Brain microvascular endothelial cell (primary cell): ENCODE measurements around the gene RTN4RL1.
"Not testable (repeated sequence)": the region's sequence is repeated elsewhere in the genome, so short reads cannot be mapped to it uniquely, and the experiment has no call there.

ENCODE experiments used
- DNase-seq: peaks from one replicate; pipeline ENCODE4 v3.0.0-alpha.2; 2020
- H3K27ac ChIP-seq: fragments of 250-450 bp; sonication (Bioruptor Pico); 2 replicates; pipeline ENCODE4 v1.5.1; 2020; ENCODE audit warnings: mild to moderate bottlenecking, moderate library complexity
- H3K27me3 ChIP-seq: fragments of 250-450 bp; sonication (Bioruptor Pico); replicated peaks from 2 replicates; pipeline ENCODE4 v1.5.1; 2020; ENCODE audit warnings: mild to moderate bottlenecking
- H3K36me3 ChIP-seq: fragments of 250-450 bp; sonication (Bioruptor Pico); replicated peaks from 2 replicates; pipeline ENCODE4 v1.5.1; 2020; ENCODE audit warnings: mild to moderate bottlenecking
- H3K4me3 ChIP-seq: 2 replicates; pipeline ENCODE4 v1.5.1; 2011; ENCODE audit warnings: low read depth, mild to moderate bottlenecking, control low read depth, low read length, moderate library complexity
- in situ Hi-C: cut with HindIII; loops from 2 replicates; pipeline ENCODE4 v1.10.0; 2017; ENCODE audit warnings: low sequenced_read_pairs, low pct_ligation_motif_present
- TF ChIP-seq, protein P1 (sequence below): IDR thresholded peaks from 2 replicates; pipeline ENCODE4 v1.5.1; 2011; ENCODE audit warnings: low read depth, mild to moderate bottlenecking, moderate library complexity, low read length, control low read depth, inconsistent platforms; ENCODE audit errors: missing control alignments

RTN4RL1 gene

DNA sequence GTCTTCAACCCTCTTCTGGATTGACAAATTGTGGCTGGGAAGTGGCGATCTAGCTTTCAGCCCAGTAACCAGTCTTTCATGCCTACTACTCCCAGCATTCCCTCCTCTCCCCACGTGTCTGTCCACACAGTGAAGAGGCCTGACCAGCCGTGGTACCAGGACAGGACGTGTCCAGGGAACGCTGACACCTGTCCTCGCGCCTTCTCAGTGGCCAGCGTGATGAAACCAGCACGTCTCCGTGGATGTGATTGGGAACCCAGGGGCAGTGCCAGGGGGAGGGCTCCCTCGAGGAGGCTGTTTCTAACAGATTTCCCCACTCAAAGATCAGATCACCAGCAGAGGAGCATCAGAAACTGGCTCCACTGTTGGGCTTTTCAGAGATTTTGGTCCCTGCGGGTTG lies 126.3 kb downstream of the RTN4RL1 start:
- TF ChIP-seq, protein P1, sequence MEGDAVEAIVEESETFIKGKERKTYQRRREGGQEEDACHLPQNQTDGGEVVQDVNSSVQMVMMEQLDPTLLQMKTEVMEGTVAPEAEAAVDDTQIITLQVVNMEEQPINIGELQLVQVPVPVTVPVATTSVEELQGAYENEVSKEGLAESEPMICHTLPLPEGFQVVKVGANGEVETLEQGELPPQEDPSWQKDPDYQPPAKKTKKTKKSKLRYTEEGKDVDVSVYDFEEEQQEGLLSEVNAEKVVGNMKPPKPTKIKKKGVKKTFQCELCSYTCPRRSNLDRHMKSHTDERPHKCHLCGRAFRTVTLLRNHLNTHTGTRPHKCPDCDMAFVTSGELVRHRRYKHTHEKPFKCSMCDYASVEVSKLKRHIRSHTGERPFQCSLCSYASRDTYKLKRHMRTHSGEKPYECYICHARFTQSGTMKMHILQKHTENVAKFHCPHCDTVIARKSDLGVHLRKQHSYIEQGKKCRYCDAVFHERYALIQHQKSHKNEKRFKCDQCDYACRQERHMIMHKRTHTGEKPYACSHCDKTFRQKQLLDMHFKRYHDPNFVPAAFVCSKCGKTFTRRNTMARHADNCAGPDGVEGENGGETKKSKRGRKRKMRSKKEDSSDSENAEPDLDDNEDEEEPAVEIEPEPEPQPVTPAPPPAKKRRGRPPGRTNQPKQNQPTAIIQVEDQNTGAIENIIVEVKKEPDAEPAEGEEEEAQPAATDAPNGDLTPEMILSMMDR = no peak
- Histone ChIP-seq H3K4me3 (no peak overlapping the region), H3K27ac (no peak overlapping the region), H3K27me3 (no peaks in the 10 kb centered on the region), H3K36me3 (peaks cover 23% of the 10 kb centered on the region)
- in situ Hi-C loops = no loop called here
- DNase-seq = no peak

- Histone ChIP-seq H3K36me3 (peaks cover 23% of the 10 kb centered on the region), H3K27ac (no peak overlapping the region), H3K4me3 (no peak overlapping the region), H3K27me3 (no peaks in the 10 kb centered on the region)
- in situ Hi-C loops = no loop called here
- DNase-seq = no peak
- TF ChIP-seq, protein P1 = no peak
Measured at GRCh38 chr17:1898332-1898731, 126.8 kb downstream of the RTN4RL1 start.

DNA sequence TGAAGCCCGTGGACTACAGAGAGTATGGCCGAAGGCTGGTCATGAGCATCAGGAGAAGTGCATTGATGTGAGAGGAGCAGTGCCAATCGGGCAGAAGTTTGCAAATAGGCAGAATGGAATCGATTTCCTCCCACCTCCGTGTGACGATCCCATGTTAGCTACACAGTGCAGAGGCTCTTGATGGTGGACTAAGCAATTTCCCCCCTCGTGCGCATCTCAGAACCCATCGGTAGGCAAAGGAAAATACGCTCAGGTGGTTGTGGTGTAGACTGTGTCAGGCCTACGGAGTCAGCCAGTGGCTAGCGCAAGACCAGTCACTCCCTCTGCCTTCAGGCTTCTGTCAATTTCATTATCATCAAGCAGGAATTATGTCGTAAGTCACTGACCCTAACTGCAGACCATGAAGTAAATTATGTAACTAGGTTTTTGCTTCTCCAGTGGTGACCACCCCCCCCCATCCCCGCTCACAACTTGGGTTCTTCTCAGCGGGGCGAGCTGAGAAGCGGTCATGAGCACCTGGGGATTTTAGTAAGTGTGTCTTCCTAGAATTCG lies 128.0 kb downstream of the RTN4RL1 start:
- H3K4me3 ChIP-seq = no peak overlapping the region
- H3K36me3 ChIP-seq = peaks cover 23% of the 10 kb centered on the region
- no peaks in the 10 kb centered on the region for H3K27me3 ChIP-seq
- in situ Hi-C loops = no loop called here
- DNase-seq = no peak
- no peak overlapping the region for H3K27ac ChIP-seq
- TF ChIP-seq, protein P1 = no peak

DNA sequence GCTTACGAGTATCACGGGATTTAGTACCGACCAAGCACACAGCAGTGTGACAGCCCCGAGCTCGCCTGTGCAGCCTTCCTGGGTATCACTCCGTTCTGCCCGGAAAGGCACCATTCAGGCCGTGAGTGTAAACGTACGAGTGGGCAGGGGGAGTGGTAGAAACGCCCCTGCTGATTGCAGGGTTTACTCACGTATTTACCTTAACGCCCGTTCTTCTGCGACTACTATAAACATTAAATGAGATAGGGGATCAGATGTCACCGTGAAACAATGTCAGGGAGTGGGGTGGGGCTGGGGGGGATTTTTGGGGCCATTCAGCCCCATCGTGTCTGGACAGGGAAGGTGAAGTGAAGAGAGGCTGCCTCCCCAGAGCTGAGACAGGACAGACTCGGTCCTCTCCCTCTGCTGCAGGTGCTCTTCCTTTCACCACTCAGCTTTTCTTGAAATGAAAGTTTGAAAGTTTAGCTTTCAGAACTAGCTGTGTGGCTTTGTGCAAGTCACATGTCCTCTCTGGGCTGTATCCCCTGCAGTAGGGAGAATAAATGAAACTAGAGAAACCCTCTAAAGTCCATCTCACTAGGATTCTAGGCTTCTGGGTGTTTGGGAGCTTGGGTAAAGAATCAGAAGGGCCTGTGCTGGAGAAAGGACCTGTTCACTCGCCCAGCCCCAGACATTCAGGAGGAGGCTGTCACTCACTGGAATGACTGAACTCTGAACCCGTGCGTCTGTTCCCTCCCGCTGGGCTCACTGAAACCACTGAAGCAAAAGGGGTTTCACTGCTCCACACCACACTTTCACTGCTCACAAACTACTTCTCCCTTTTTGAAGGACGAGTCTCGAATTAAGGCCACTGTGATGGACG lies 128.7 kb downstream of the RTN4RL1 start:
- Histone ChIP-seq H3K36me3 (peaks cover 23% of the 10 kb centered on the region), H3K27ac (no peak overlapping the region), H3K27me3 (no peaks in the 10 kb centered on the region), H3K4me3 (no peak overlapping the region)
- TF ChIP-seq, protein P1 = no peak
- in situ Hi-C loops = no loop called here
- no peak for DNase-seq

DNA sequence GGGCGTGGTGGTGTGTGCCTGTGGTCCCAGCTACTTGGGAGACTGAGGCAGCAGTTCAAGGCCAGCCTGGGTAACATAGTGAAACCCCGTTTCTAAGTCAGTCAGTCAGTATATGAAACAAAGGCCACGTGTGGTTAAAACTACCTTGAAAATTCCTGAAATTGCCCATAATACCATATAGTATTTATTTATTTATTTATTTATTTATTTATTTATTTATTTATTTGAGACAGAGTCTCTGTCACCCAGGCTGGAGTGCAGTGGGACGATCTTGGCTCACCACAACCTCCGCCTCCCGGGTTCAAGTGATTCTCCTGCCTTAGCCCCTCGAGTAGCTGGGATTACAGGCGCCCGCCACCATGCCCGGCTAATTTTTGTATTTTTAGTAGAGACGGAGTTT lies 129.7 kb downstream of the RTN4RL1 start:
- H3K27ac ChIP-seq, H3K27me3 ChIP-seq, in situ Hi-C loops, DNase-seq, H3K4me3 ChIP-seq: not testable (repeated sequence)
- H3K36me3 ChIP-seq = peaks cover 23% of the 10 kb centered on the region

DNA sequence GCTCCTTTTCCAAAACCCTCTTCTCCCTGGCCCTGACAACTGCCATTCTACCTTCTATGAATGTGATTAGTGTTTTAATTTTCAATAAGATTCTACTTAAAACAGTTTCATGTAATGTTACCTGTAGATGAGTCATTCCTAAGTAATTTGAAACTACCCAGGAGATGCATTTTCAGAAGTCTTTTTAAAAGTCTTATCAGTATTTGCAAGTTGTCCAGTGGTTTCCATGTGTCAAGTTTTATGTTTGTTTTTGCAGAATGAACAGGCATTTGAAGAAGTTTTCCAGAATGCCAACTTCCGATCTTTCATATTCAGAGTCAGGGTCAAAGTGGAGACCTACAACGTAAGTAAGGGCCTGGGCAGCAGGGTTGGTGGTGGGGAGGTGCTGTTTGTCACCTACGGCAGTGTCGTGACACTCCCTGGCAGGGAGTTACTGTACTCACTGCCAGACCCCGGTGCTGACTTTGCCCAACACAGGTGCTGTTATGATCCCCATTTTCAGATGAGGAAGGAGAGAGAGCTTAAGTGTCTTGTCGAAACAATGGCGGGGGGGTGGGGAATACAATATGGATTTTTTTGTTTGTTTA lies 130.3 kb downstream of the RTN4RL1 start:
- H3K27ac ChIP-seq = no peak overlapping the region
- no peak for DNase-seq
- in situ Hi-C loops = no loop called here
- H3K36me3 ChIP-seq = peaks cover 27% of the 10 kb centered on the region
- H3K27me3 ChIP-seq = no peaks in the 10 kb centered on the region
- TF ChIP-seq, protein P1 = no peak
- no peak overlapping the region for H3K4me3 ChIP-seq
